ENCODE data around the gene TMED10.

DNA sequence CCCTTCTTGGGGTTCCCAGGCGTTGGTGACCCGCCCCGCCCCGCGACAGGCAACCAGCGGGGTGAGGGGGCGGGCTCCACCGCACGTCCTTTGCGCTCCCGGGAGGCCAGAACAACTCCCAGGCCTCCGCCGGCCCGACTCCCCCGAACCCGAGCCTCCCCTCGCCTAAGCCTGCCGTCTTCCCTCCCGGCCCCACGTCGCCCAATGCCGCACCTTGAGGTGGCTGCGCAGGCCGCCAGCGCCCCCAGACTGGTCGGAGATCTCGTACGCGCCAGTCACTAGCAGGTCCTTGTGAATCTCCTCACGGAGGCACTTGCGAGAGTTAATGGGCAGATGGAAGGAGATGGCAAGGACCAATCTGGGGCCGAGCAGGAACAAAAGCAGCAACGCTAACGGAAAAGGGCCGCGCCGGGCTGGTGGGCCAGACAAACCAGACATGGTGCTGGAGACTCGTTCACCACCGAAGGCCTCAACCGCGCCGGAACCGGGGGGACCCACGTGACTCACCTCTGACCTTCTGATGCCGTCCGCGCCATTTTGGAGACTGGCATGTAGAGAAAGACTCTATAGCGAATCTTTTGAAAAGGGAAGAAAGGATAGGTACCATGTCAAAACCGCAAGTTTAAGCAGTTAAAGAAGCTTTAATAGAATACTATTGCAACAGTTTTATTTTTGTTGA lies at the start of gene TMED10:
- peak; percentile 73 for TF ChIP-seq POLR2AphosphoS5 (IDR thresholded peaks at IDR 0.05; ENCODE audit: low read depth, low read length)
- TF ChIP-seq POLR2A (IDR thresholded peaks at IDR 0.05; ENCODE audit: low read depth, low read length), result peak; percentile 81
- TF ChIP-seq TAF1 (IDR thresholded peaks at IDR 0.05; ENCODE audit: borderline replicate concordance, low read depth, low read length), result no peak; the same call in 1 of the 2 replicates

Measured in GM12892 (cell line).